ENCODE results near the gene C1QTNF4.
A peak's percentile ranks its signal among the peaks of the same experiment; 100 is the strongest.

Gene C1QTNF4

GRCh38 chr11:47595967-47596366, 1.8 kb upstream of the C1QTNF4 start:
- no peak overlapping the region for H3K4me3 ChIP-seq (ENCODE audit: low read depth, low read length)
- no peak for DNase-seq (ENCODE audit: low read depth)

- H3K4me3 ChIP-seq (ENCODE audit: low read depth, low read length) = no peak overlapping the region
- DNase-seq (ENCODE audit: low read depth) = no peak
These were observed 818 bp upstream of the C1QTNF4 start for GRCh38 chr11:47595029-47595428.

- no peak for DNase-seq (ENCODE audit: low read depth)
- peak overlapping the region; percentile 38 for H3K4me3 ChIP-seq (ENCODE audit: low read depth, low read length)
These were observed 698 bp downstream of the C1QTNF4 start for GRCh38 chr11:47593492-47593933.

DNA sequence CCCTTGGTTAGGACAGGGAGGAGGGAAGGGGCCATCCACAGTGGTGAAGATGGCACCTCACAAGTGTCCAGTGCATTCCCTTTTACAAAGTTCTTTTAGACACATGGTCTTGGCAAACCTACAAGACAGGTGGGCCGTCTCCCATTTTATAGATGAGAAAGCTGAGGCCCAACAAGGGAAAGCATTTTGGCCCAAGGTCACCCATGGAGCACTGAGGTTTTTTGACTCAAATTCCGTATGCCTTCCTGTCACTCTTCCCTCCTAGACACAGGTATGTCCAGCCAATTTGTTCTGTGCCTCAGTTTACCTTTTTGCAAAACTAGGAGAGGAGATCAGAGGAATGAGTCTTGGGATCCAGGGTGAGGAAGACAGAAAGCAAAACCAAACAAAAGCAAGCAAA, 1.2 kb downstream of the C1QTNF4 start:
- H3K4me3 ChIP-seq (ENCODE audit: low read depth, low read length) = no peak overlapping the region
- no peak for DNase-seq (ENCODE audit: low read depth)

- no peak for DNase-seq (ENCODE audit: low read depth)
- no peak overlapping the region for H3K4me3 ChIP-seq (ENCODE audit: low read depth, low read length)
These were observed 2.0 kb downstream of the C1QTNF4 start for GRCh38 chr11:47592251-47592650.

- no peak overlapping the region for H3K4me3 ChIP-seq (ENCODE audit: low read depth, low read length)
- DNase-seq (ENCODE audit: low read depth) = no peak
These were observed 2.4 kb downstream of the C1QTNF4 start for GRCh38 chr11:47591764-47592163.

- H3K4me3 ChIP-seq (ENCODE audit: low read depth, low read length) = peak overlapping the region; percentile 42
- DNase-seq (ENCODE audit: low read depth) = no peak
These were observed 4.0 kb downstream of the C1QTNF4 start for GRCh38 chr11:47589977-47590861.

GRCh38 chr11:47589584-47589976, 4.6 kb downstream of the C1QTNF4 start:
- peak overlapping the region; percentile 42 for H3K4me3 ChIP-seq (ENCODE audit: low read depth, low read length)

GRCh38 chr11:47589118-47589517, 5.1 kb downstream of the C1QTNF4 start:
- peak overlapping the region; percentile 42 for H3K4me3 ChIP-seq (ENCODE audit: low read depth, low read length)
- no peak for DNase-seq (ENCODE audit: low read depth)

More at GRCh38 chr11:47589584-47589976, 4.6 kb downstream of the C1QTNF4 start:
- no peak for DNase-seq (ENCODE audit: low read depth)

GRCh38 chr11:47587723-47588326, 6.4 kb downstream of the C1QTNF4 start:
- H3K4me3 ChIP-seq (ENCODE audit: low read depth, low read length) = no peak overlapping the region
- DNase-seq (ENCODE audit: low read depth) = no peak

GRCh38 chr11:47587039-47587716, 7.0 kb downstream of the C1QTNF4 start:
- DNase-seq (ENCODE audit: low read depth) = no peak
- H3K4me3 ChIP-seq (ENCODE audit: low read depth, low read length) = no peak overlapping the region

- no peak within 1 kb of the TSS for H3K4me3 ChIP-seq (ENCODE audit: low read depth, low read length)
- no peak for DNase-seq (ENCODE audit: low read depth)
These were observed 7.9 kb downstream of the C1QTNF4 start, which contains the start of gene FAM180B for GRCh38 chr11:47586098-47586855. Gene FAM180B, plus strand, starts transcription at chr11:47586678. Its CDS starts 91 bp downstream, at chr11:47586769.

DNA sequence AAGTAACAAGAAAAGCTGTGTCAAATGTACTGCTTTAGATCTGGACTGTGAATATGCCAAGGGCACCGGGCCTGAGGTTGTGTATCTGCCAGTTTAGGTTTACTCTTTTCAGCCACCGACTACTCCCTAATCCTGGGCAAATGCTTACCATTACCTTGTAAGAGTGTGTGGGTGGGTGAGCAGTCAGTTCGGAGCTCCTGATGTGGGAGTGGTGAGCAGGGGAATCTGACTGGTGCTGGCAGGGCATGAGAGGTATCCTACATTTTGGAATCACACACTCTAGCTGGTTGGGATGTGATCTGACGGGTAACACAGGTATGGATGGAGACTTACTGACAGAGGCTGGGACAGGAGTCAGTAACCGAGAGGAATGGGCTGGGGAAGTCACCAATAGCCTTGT, 10.4 kb downstream of the C1QTNF4 start:
- DNase-seq (ENCODE audit: low read depth) = no peak
- H3K4me3 ChIP-seq (ENCODE audit: low read depth, low read length) = no peak overlapping the region

DNA sequence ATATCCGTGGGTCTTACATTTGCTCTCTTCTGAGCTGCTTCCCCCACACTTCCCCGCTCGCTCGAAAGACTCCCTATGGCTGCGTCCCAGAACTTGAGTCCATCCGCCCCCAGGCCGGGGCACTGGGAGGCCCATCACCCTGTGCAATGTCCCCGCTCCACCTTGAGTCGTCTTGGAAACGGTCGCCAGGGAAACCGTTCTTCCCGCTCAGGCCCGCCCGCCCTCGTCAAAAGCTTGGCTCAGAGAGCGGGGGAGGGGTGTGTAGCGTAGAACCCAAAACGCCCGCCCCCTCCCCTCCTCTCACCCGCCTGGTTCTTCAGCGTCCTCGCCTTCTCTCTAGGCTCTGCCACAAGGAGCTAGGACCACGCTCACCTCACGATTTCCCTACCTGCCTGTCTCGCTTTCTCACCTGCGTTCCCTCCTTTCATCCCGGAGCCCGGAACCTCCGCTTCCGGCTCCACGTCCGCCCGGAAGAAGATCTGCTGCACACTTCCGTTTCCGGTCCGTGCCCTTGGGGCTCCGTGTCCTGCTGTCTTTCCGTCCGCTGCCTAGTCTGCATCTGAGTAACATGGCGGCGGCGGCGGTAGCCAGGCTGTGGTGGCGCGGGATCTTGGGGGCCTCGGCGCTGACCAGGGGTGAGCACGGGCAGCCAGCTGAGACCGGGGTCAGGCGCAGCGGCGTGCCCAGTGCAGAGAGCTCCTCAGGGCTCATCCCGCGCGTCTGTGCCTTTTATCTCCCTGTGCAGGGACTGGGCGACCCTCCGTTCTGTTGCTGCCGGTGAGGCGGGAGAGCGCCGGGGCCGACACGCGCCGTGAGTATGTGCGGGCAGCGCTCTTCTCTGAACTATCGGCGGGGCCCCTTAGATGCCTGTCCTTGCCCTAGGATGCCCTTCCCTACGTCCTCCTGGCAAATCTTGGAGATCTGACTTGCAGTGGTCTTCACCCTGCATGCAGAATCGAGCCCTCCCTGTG, 15.4 kb downstream of the C1QTNF4 start, which contains the start of the genes KBTBD4 and NDUFS3:
Gene KBTBD4, minus strand, starts transcription at position 447 of the 971 bp plus-strand sequence. Its CDS starts 19 bp downstream, at position 428.
Gene NDUFS3, plus strand, starts transcription at position 551 of the 971 bp plus-strand sequence. Its CDS starts 18 bp downstream, at position 569.
- peak within 1 kb of the TSS; percentile 77 for H3K4me3 ChIP-seq (ENCODE audit: low read depth, low read length)
- DNase-seq (ENCODE audit: low read depth) = peak; percentile 87

DNA sequence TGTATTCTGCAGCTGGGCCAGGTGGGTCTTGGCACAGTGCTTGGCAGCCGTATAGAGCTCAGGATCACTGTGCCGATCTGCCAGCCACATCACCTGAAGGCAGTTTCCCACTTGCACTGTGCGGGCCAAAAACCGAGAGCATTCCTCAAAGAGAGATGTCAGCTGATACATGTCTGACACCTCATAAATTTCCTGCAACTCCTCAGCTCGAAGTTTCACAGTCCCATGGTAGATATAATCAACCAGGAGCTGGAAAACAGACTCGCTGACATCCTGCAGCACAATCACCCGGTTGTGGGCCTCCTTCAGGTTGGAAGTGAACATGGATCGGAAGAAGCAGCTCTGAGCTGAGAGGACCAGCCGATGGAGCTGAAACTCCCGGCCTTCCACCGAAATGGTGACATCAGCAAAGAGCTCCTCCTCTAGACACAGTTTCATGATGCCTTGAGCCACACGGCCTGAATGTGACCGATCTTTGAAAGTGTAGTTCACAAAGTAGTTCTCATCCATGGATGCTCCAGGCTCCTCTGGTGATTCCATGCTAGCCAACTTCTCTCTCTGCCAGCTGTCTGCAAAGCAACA, 16.7 kb downstream of the C1QTNF4 start:
- H3K4me3 ChIP-seq (ENCODE audit: low read depth, low read length) = peak overlapping the region; percentile 77
- DNase-seq (ENCODE audit: low read depth) = no peak

- DNase-seq (ENCODE audit: low read depth) = no peak
- H3K4me3 ChIP-seq (ENCODE audit: low read depth, low read length) = no peak overlapping the region
These were observed 20.9 kb downstream of the C1QTNF4 start for GRCh38 chr11:47573321-47573720.

DNA sequence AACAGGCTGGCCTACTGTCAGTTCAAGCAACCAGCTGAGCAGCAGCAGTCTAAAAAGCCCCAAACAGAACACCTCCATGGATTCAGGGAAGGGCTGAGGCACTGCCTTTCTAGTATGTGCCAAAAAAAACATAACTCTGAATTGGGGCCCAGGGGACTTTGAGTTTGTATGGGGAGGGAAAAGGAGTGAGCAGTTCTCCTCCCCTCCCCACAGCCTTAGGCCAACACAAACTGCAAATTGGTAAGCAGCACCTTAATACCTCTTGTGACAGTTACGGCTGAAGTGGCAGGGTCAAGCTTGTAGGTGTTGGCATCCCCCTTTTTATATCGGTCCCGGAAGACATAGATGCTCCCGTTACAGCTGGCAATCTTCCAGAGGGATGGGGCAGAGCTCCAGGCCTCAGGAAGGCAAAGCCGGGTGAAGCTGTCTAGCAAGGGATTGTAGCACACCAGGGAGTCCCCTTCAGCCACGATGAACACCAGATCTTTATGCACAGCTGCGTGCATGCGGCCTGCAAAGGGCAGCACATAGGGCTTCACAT, 21.4 kb downstream of the C1QTNF4 start:
- DNase-seq (ENCODE audit: low read depth) = no peak
- H3K4me3 ChIP-seq (ENCODE audit: low read depth, low read length) = no peak overlapping the region
